Measurements from ENCODE around the gene SLC12A2. TPM values are rescaled to one million over a fixed set of nuclear protein-coding genes. Genes with fewer than 3 reads are reported as not detected.

The SLC12A2 gene
- total RNA-seq, 1 donor from 2014 or later: 17.5 TPM

- no peak for DNase-seq (ENCODE audit: low read depth)
- no peaks in the 10 kb centered on the region for H3K36me3 ChIP-seq (ENCODE audit: control insufficient read depth, insufficient read depth, low read length)
- TF ChIP-seq CTCF (IDR thresholded peaks at IDR 0.05; ENCODE audit: insufficient read depth, low read length, poor library complexity, severe bottlenecking): no peak
- no peak overlapping the region for H3K4me3 ChIP-seq (ENCODE audit: low read depth, low read length)
- no peaks in the 10 kb centered on the region for H3K27me3 ChIP-seq (ENCODE audit: control insufficient read depth, insufficient read depth, low read length)
Measured at GRCh38 chr5:128053291-128053954, 30.1 kb upstream of the SLC12A2 start.

GRCh38 chr5:128060644-128061385, 22.8 kb upstream of the SLC12A2 start:
- Histone ChIP-seq H3K4me3 (ENCODE audit: low read depth, low read length) (no peak overlapping the region), H3K36me3 (ENCODE audit: control insufficient read depth, insufficient read depth, low read length) (no peaks in the 10 kb centered on the region), H3K27me3 (ENCODE audit: control insufficient read depth, insufficient read depth, low read length) (no peaks in the 10 kb centered on the region)
- DNase-seq (ENCODE audit: low read depth): no peak
- TF ChIP-seq CTCF (IDR thresholded peaks at IDR 0.05; ENCODE audit: insufficient read depth, low read length, poor library complexity, severe bottlenecking): no peak

GRCh38 chr5:128062172-128062746, 21.3 kb upstream of the SLC12A2 start:
- peak; percentile 54 for DNase-seq (ENCODE audit: low read depth)
- Histone ChIP-seq H3K4me3 (ENCODE audit: low read depth, low read length) (no peak overlapping the region), H3K27me3 (ENCODE audit: control insufficient read depth, insufficient read depth, low read length) (no peaks in the 10 kb centered on the region), H3K36me3 (ENCODE audit: control insufficient read depth, insufficient read depth, low read length) (no peaks in the 10 kb centered on the region)
- no peak for TF ChIP-seq CTCF (IDR thresholded peaks at IDR 0.05; ENCODE audit: insufficient read depth, low read length, poor library complexity, severe bottlenecking)

GRCh38 chr5:128074171-128074570, 9.4 kb upstream of the SLC12A2 start:
- Histone ChIP-seq H3K27me3 (ENCODE audit: control insufficient read depth, insufficient read depth, low read length) (no peaks in the 10 kb centered on the region), H3K4me3 (ENCODE audit: low read depth, low read length) (no peak overlapping the region), H3K36me3 (ENCODE audit: control insufficient read depth, insufficient read depth, low read length) (no peaks in the 10 kb centered on the region)
- no peak for DNase-seq (ENCODE audit: low read depth)
- TF ChIP-seq CTCF (IDR thresholded peaks at IDR 0.05; ENCODE audit: insufficient read depth, low read length, poor library complexity, severe bottlenecking): no peak

GRCh38 chr5:128074953-128075352, 8.6 kb upstream of the SLC12A2 start:
- H3K36me3 ChIP-seq (ENCODE audit: control insufficient read depth, insufficient read depth, low read length): no peaks in the 10 kb centered on the region
- DNase-seq (ENCODE audit: low read depth): no peak
- H3K4me3 ChIP-seq (ENCODE audit: low read depth, low read length): no peak overlapping the region
- H3K27me3 ChIP-seq (ENCODE audit: control insufficient read depth, insufficient read depth, low read length): no peaks in the 10 kb centered on the region
- TF ChIP-seq CTCF (IDR thresholded peaks at IDR 0.05; ENCODE audit: insufficient read depth, low read length, poor library complexity, severe bottlenecking): no peak
